ENCODE measurements around the gene CASP8. TPM values are rescaled to one million over a fixed set of nuclear protein-coding genes. Genes with fewer than 3 reads are reported as not detected.

CASP8 gene
- total and polyA plus RNA-seq, 9 donors = 5.5 to 11.5 (median 8.4) TPM

DNA sequence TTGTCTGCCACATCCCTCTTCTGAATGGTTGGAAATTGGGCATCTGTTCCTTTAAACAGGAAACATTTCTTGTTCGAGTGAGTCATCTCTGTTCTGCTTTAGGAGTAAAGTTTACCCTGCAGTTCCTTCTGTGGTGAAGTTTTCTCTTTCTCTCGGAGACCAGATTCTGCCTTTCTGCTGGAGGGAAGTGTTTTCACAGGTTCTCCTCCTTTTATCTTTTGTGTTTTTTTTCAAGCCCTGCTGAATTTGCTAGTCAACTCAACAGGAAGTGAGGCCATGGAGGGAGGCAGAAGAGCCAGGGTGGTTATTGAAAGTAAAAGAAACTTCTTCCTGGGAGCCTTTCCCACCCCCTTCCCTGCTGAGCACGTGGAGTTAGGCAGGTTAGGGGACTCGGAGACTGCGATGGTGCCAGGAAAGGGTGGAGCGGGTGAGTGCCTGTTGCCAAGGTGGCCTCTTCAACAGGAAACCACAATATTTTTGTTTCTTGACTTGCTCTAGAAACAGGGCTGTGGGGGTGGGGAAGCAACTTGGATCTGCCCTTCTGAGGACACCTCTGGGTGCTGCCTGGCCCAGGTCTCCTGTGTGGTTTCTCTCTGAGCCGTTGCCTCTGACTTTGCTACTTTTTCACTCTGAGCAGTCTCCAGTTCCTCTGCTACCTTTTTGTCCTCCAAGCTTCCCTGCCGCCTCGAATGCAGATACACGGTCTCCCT, 2.2 kb upstream of the CASP8 start:
- peak; percentile 87 for DNase-seq
- peak overlapping the region; percentile 58 for H3K4me3 ChIP-seq (ENCODE audit: low read length)
- no peaks in the 10 kb centered on the region for H3K9me3 ChIP-seq (replicated peaks; ENCODE audit: control insufficient read depth, low read depth, low read length)
- WGBS (ENCODE audit: insufficient coverage) = 10% methylated on average over 4 of the region's 10 CpGs
- H3K4me1 ChIP-seq (ENCODE audit: control insufficient read depth, insufficient read depth, low read length) = peaks cover 15% of the 10 kb centered on the region
- peak overlapping the region; percentile 94 for H3K27ac ChIP-seq (ENCODE audit: low read length)
- no peaks in the 10 kb centered on the region for H3K27me3 ChIP-seq (ENCODE audit: control insufficient read depth, insufficient read depth, low read length)
- H3K36me3 ChIP-seq (ENCODE audit: control insufficient read depth, insufficient read depth, low read length) = no peaks in the 10 kb centered on the region

DNA sequence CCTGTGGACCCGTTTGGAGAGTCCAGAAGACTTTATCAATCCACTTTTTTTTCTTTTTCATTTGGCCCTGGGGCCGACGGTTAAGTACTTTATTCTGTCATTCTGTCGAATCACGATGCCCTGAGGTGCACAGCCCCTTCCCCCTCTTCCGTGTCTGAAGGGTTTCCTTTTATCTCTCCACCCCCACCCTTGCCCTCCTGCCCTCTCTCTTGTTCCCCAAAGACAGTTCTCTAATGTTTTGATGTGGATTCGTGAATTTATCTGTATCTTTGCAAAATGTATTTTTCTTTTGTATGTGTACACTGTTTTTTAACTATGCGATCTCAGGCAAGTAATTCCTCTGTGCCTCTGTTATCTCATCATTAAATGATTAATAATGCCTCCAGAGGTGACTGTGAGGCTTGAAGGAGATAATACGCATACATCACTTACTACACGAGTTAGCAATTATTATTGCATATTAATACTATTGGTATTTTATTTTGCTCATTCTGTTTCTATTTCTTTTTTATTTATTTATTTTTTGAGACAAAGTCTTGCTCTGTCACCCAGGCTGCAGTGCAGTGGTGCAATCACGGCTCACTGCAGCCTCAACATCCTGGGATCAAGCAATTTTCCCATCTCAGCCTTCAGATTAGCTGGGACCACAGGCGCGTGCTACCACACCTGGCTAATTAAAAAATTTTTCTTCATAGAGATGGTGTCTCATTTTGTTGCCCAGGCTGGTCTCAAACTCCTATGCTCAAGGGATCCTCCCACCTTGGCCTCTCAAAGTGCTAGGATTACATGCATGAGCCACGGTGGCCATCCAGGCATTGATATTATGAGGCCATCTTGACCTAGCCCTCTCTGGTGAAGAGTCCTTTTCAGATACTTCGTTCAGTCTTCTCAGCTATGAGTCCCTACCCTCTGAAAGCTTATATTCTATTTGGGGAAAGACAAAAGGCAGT, 1.4 kb upstream of the CASP8 start:
- 26% methylated on average over 7 of the region's 15 CpGs for WGBS (ENCODE audit: insufficient coverage)
- no peaks in the 10 kb centered on the region for H3K36me3 ChIP-seq (ENCODE audit: control insufficient read depth, insufficient read depth, low read length)
- peak overlapping the region; percentile 94 for H3K27ac ChIP-seq (ENCODE audit: low read length)
- DNase-seq = no peak
- peak overlapping the region; percentile 58 for H3K4me3 ChIP-seq (ENCODE audit: low read length)
- H3K9me3 ChIP-seq (replicated peaks; ENCODE audit: control insufficient read depth, low read depth, low read length) = no peaks in the 10 kb centered on the region
- H3K27me3 ChIP-seq (ENCODE audit: control insufficient read depth, insufficient read depth, low read length) = no peaks in the 10 kb centered on the region
- peaks cover 15% of the 10 kb centered on the region for H3K4me1 ChIP-seq (ENCODE audit: control insufficient read depth, insufficient read depth, low read length)

DNA sequence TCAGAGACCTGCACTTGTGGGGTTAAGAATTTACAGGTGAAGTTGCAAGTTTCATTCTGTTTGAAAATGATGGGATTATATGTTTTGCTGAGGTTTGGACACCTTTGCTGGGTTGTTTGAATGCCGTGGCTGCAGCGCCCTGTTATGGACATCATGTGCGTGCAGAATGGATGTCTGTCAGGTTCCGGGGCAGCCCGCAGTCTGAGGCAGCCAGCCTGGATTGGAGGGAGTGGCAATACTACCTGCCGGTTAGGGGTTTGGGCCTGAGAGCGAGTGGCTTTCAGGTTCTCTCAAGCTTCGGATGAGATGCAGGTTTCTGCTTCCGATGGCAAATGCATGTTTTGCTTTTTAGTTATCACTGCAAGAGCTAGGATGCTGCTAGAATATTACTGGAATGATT, 1.1 kb downstream of the CASP8 start:
- Histone ChIP-seq H3K9me3 (replicated peaks; ENCODE audit: control insufficient read depth, low read depth, low read length) (no peaks in the 10 kb centered on the region), H3K27me3 (ENCODE audit: control insufficient read depth, insufficient read depth, low read length) (no peaks in the 10 kb centered on the region), H3K27ac (ENCODE audit: low read length) (peak overlapping the region; percentile 13), H3K36me3 (ENCODE audit: control insufficient read depth, insufficient read depth, low read length) (no peaks in the 10 kb centered on the region), H3K4me3 (ENCODE audit: low read length) (peak overlapping the region; percentile 15), H3K4me1 (ENCODE audit: control insufficient read depth, insufficient read depth, low read length) (peaks cover 18% of the 10 kb centered on the region)
- 69% methylated on average over 8 of the region's 9 CpGs for WGBS (ENCODE audit: insufficient coverage)
- no peak for DNase-seq

DNA sequence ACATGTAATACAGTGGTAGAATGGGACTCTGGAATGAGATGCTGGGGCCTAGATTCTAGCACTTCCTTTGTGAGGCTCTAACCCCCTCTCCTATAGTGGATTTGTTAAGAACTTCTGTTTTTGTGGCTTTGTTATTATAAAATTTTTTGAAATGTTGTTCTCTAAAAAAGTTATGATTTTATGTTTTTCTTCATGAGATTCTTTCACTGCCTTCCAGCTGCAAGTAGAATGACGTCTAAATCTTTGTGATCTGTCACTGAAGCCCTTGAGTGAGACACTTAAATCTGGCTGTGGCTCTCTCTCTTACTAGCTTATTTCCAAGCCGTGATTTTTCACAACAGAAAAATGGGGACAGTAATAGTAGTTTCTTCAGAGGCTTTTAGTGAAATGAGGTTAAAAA, 1.6 kb downstream of the CASP8 start:
- no peaks in the 10 kb centered on the region for H3K36me3 ChIP-seq (ENCODE audit: control insufficient read depth, insufficient read depth, low read length)
- no peak for DNase-seq
- no peak overlapping the region for H3K27ac ChIP-seq (ENCODE audit: low read length)
- no CpG with 5 or more reads among the region's 2 CpGs for WGBS (ENCODE audit: insufficient coverage)
- H3K27me3 ChIP-seq (ENCODE audit: control insufficient read depth, insufficient read depth, low read length) = no peaks in the 10 kb centered on the region
- H3K4me3 ChIP-seq (ENCODE audit: low read length) = no peak overlapping the region
- peaks cover 18% of the 10 kb centered on the region for H3K4me1 ChIP-seq (ENCODE audit: control insufficient read depth, insufficient read depth, low read length)
- H3K9me3 ChIP-seq (replicated peaks; ENCODE audit: control insufficient read depth, low read depth, low read length) = no peaks in the 10 kb centered on the region

DNA sequence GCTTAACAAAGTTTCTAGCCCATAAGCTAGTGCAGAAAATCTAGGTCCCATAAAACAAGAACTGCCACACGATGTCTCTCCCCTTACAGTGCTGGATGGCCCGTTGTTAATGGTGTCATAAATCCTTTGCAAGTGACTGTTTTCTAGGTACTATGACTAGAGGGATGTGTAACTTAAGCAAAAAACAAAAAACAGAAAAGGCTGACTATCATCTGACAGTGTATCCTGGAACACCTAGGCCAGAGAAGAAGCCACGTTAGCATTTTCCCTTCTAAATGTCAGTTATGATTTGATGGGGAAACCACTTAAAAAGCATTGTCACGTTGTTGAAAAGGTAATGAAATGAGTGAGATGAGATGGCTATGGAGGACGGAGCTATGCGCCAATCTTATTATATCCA, 2.4 kb downstream of the CASP8 start:
- peaks cover 14% of the 10 kb centered on the region for H3K4me1 ChIP-seq (ENCODE audit: control insufficient read depth, insufficient read depth, low read length)
- DNase-seq = peak; percentile 21
- no CpG with 5 or more reads among the region's 6 CpGs for WGBS (ENCODE audit: insufficient coverage)
- H3K27me3 ChIP-seq (ENCODE audit: control insufficient read depth, insufficient read depth, low read length) = no peaks in the 10 kb centered on the region
- H3K36me3 ChIP-seq (ENCODE audit: control insufficient read depth, insufficient read depth, low read length) = peaks cover 3% of the 10 kb centered on the region
- no peaks in the 10 kb centered on the region for H3K9me3 ChIP-seq (replicated peaks; ENCODE audit: control insufficient read depth, low read depth, low read length)
- H3K4me3 ChIP-seq (ENCODE audit: low read length) = no peak overlapping the region
- H3K27ac ChIP-seq (ENCODE audit: low read length) = no peak overlapping the region

DNA sequence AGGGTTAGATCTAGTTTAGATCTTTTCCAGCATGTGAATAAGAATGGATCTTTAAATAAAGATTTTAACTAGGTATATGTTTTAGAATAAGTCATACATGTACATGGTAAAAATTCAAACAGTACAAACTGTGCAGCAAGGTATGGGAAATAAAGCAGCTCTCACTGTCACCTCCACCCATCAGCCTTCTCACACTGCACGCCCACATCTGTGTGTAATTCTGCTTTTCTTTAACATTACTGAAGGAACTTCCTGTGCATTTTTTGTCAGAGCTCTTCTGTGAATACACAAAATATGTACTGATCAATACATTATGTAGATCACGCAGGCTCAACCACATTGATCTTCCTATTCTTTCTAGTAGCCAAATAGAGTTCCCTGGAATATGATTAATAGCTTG, 3.4 kb downstream of the CASP8 start:
- DNase-seq = no peak
- peaks cover 3% of the 10 kb centered on the region for H3K36me3 ChIP-seq (ENCODE audit: control insufficient read depth, insufficient read depth, low read length)
- no peak overlapping the region for H3K27ac ChIP-seq (ENCODE audit: low read length)
- no peaks in the 10 kb centered on the region for H3K27me3 ChIP-seq (ENCODE audit: control insufficient read depth, insufficient read depth, low read length)
- H3K4me1 ChIP-seq (ENCODE audit: control insufficient read depth, insufficient read depth, low read length) = peaks cover 14% of the 10 kb centered on the region
- no peak overlapping the region for H3K4me3 ChIP-seq (ENCODE audit: low read length)
- WGBS (ENCODE audit: insufficient coverage) = 43% methylated on average over 1 of the region's 2 CpGs
- no peaks in the 10 kb centered on the region for H3K9me3 ChIP-seq (replicated peaks; ENCODE audit: control insufficient read depth, low read depth, low read length)

DNA sequence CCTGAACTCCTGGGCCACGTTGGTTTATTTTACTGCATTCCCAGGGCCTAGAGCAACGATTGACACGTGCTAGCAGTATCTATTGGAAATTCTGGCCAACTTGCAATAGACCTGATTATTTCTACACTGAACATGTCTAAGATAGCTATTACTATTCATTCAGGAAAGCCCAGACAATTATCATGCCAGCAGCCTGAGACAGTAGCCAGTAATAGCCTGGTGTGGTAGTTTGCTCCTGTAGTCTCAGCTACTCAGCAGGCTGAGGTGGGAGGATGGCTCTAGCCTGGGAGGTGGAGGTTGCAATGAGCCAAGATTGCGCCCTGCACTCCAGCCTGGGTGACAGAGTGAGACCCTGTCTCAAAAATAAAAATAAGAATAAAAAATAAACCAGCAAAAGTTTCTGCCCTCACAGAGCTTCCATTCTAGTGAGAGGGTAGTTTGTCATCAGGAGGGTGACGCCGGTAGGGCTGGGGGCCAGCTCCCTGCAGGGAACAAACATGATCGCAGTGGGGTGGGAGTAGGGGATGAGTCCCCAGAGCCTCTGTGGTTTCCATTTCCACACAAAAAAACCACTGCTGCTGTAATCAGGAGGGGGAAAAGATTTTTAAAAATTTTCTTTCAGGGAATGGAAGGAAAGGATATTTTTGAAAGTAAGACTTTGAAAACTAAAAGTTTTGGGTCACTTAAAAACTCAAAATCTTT, 4.3 kb downstream of the CASP8 start:
- Histone ChIP-seq H3K27me3 (ENCODE audit: control insufficient read depth, insufficient read depth, low read length) (no peaks in the 10 kb centered on the region), H3K36me3 (ENCODE audit: control insufficient read depth, insufficient read depth, low read length) (peaks cover 3% of the 10 kb centered on the region), H3K4me1 (ENCODE audit: control insufficient read depth, insufficient read depth, low read length) (peaks cover 10% of the 10 kb centered on the region), H3K4me3 (ENCODE audit: low read length) (no peak overlapping the region), H3K9me3 (replicated peaks; ENCODE audit: control insufficient read depth, low read depth, low read length) (no peaks in the 10 kb centered on the region), H3K27ac (ENCODE audit: low read length) (no peak overlapping the region)
- no peak for DNase-seq
- 64% methylated on average over 3 of the region's 7 CpGs for WGBS (ENCODE audit: insufficient coverage)

DNA sequence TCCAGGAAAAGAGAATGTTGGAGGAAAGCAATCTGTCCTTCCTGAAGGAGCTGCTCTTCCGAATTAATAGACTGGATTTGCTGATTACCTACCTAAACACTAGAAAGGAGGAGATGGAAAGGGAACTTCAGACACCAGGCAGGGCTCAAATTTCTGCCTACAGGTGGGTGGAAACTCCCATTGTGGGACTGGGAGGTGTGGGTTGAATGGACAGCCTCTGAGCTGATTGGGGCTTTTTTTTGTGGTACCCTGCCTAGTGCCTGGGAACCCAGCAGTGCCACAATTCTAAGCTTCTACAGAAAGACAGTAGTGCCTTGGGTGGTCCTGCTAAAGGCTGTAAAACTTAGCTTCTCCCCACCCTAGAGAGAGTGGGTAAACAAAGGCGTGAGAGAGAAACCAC, 6.3 kb downstream of the CASP8 start:
- H3K4me3 ChIP-seq (ENCODE audit: low read length) = no peak overlapping the region
- WGBS (ENCODE audit: insufficient coverage) = no CpG with 5 or more reads among the region's 2 CpGs

DNA sequence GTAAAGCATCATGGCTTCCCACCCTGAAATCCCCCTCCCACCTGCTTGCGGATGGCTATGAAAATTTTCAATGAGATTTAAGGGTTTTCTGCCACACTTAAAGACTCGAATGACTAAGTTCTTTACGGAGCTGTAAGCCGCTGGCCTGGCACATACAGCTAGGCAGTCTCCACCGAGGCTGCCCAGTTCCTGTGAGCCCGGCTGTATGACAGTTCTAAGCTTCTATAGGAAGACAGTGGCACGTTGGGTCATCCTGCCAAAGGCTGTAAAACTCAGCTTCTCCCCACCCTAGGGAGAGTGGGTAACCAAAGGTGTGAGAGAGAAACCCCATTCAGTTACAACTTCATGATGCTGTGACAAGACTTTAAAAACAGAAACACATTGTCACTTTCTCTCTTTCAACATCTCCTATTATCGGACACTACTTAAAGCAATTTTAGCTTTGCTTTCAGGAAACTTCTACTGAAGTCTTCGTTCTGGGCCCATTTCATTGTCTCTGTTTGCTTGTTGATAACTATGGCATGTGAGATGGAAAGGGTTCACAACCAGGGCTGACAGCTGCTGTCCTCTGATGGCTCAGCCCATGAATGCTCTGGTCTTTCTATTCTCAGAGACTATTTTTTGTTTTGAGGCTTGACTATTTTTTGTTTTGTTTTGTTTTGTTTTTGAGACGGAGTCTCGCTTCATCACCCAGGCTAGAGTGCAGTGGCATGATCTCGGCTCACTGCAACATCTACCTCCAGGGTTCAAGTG, 7.1 kb downstream of the CASP8 start:
- H3K27ac ChIP-seq (ENCODE audit: low read length) = no peak overlapping the region
- DNase-seq = no peak
- peaks cover 6% of the 10 kb centered on the region for H3K36me3 ChIP-seq (ENCODE audit: control insufficient read depth, insufficient read depth, low read length)
- H3K27me3 ChIP-seq (ENCODE audit: control insufficient read depth, insufficient read depth, low read length) = no peaks in the 10 kb centered on the region
- H3K4me1 ChIP-seq (ENCODE audit: control insufficient read depth, insufficient read depth, low read length) = peaks cover 3% of the 10 kb centered on the region
- WGBS (ENCODE audit: insufficient coverage) = 88% methylated on average over 5 of the region's 12 CpGs
- no peak overlapping the region for H3K4me3 ChIP-seq (ENCODE audit: low read length)
- no peaks in the 10 kb centered on the region for H3K9me3 ChIP-seq (replicated peaks; ENCODE audit: control insufficient read depth, low read depth, low read length)

More for the DNA sequence above, 6.3 kb downstream of the CASP8 start:
- Histone ChIP-seq H3K27me3 (ENCODE audit: control insufficient read depth, insufficient read depth, low read length) (no peaks in the 10 kb centered on the region), H3K36me3 (ENCODE audit: control insufficient read depth, insufficient read depth, low read length) (peaks cover 6% of the 10 kb centered on the region), H3K27ac (ENCODE audit: low read length) (no peak overlapping the region), H3K4me1 (ENCODE audit: control insufficient read depth, insufficient read depth, low read length) (peaks cover 3% of the 10 kb centered on the region), H3K9me3 (replicated peaks; ENCODE audit: control insufficient read depth, low read depth, low read length) (no peaks in the 10 kb centered on the region)
- DNase-seq = no peak
